Hematopoietic multipotent progenitor cell treated with erythropoietin and hydrocortisone succinate and interleukin-3 and kit ligand, for 6 days (in vitro differentiated cells): ENCODE measurements around the gene CHST8.
"Not testable (repeated sequence)": the region's sequence is repeated elsewhere in the genome, so short reads cannot be mapped to it uniquely, and the experiment has no call there.

ENCODE experiments used
- DNase-seq: peaks from one replicate; pipeline ENCODE4 v3.0.0-alpha.2; 2015

The CHST8 gene

GRCh38 chr19:33818411-33818810 is 196.7 kb downstream of the CHST8 start:
- no peak for DNase-seq

GRCh38 chr19:33819078-33819477 is 197.3 kb downstream of the CHST8 start:
- DNase-seq: not testable (repeated sequence)

GRCh38 chr19:33819506-33819879 is 197.7 kb downstream of the CHST8 start:
- DNase-seq: no peak

- peak; percentile 88 for DNase-seq
Measured at GRCh38 chr19:33819880-33820781, 198.4 kb downstream of the CHST8 start.

GRCh38 chr19:33821871-33822270 is 200.1 kb downstream of the CHST8 start:
- no peak for DNase-seq
